Fibroblast of skin of back (primary cell): ENCODE data around the gene OTOL1.

Experiments used
- DNase-seq: peaks from one replicate; pipeline ENCODE4 v3.0.0-alpha.2; 2013

Gene OTOL1

DNA sequence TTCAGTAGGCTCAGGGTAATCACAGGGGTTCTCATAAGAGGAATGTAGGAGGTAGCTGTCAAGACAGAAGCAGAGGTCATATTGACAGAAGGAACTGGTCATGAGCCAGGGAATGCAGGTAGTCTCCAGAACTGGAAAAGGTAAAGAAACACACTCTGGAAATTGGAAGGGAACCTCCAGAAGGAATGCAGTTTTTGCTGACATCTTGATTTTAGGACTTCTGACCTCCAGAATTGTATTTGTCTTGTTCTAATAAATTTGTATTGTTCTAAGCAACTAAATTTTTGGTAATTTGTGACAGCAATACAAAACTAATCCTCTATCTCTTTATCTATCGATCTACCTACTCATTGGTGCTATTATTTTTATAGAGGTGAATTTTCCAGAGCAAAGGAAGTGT, 49.2 kb downstream of the OTOL1 start:
- no peak for DNase-seq

DNA sequence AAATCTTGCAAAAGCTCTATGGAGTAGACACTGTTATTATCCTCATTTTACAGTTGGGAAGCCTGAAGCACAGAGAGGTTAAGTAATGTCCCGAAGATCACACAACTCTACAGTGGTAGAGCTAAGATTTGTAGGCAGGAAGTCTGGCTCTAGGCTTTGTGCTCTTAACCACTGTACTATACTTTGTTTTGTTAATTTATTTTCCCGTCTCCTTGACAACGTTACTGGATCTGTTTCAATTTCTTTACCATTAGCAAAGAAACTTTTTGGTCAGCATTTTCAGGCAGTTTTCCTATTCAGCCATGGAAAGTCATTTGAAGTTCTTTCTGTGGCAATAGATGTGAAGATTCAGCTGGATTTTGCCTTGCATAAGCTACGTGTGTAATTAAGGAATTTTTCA, 51.7 kb downstream of the OTOL1 start:
- DNase-seq, result peak; percentile 4

DNA sequence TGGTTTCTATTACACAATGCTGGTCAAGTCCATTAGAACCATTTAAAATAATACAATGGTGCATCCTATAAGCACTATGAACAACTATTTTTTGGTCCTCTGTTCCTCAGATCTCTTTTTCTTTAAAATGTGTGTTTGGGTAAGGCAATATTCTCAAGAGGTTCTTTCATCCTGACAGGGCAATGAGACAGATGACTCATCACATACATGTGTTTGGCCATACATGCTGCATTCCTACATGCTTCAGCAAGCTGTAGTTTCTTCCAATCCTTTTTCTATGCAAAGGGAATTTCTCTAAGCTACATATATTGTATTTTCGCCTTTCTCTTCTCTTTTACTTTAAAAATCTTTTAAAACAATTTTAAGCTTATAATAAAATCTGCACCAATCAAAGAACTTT, 52.7 kb downstream of the OTOL1 start:
- DNase-seq, result peak; percentile 20

DNA sequence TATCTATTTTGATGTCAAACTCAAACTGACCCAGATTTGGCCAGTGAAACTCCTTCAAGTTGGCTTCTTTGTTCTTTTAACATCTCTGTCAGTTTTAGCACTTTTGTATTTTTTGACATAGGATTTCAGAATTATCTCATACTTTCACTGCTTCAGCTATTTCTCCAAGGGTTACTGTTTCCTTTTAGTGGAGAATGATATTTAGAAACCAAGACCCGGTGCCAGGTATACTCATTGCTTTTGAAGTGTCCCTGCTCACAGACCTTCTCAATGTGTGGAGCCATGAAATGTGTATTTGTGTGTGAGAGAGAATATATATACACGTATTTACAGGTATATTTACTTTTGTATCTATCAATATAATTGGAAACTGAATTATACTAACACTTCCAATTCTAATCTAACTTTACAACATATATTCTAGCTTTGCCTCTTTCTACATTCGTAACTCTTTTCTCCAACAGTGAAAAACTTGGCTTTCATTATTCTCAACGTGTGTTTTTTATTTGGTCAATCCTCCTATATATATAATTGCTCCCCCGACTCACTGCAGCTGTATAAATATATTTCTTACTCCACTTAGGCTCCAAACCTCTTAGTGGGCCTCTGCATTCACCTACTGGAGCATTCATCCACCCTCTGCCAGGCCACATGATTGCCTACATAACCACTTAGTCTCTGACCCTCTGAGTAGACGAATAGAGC, 54.0 kb downstream of the OTOL1 start:
- DNase-seq, result no peak

DNA sequence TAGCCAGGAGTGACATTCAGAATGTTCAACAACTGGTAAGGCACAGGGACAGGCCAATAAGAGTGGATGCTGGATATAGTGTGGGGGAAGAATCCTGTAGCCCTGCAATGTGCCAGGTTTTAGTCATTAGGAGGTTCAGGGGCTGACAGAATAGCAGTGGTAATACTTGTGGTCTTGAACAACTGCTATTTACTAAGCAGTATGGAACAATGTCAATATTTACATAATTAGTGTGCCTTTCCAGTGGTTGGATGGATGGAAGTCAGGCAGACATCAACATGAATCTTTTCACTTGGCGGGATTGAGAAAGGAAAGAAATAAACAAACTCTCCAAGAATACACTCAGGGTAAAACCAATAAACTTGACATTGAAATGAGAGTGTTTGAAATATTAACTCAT, 55.1 kb downstream of the OTOL1 start:
- DNase-seq, result no peak

DNA sequence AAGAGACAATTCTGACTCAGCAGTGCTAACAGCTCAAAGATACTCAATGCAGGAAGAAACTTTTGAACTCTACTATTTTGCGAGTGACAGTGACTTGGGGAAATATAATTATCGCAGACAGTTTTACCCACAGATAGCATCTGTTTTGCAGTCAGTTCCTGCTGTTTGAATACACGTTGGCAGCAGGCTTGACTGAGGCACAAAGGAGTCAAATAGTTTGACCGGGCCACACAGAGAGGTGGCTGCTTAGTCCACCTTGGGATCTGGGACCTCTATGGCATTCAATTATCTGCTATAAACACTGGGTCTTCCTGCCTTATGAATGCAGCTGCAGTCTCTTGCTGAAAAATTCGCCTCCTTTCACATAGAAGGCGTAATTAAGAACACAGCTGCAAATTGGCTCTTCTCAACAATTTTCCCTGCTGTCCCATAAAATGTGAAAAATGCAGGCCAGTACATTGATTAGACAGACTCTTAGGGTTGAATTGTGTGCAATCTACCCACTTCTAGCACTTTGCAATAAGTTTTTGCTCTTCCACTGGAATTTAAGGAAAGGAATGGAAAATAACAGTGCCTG, 56.5 kb downstream of the OTOL1 start:
- DNase-seq, result no peak
